Amygdala (tissue), 56 donors: ENCODE measurements around the gene CPNE9.
"Not testable (repeated sequence)": the region's sequence is repeated elsewhere in the genome, so short reads cannot be mapped to it uniquely, and the experiment has no call there.

Experiments used
- DNase-seq, 56 donors: peaks; one replicate each; lab custom pipeline; 2025; lab: John Stamatoyannopoulos, UW

The CPNE9 gene

GRCh38 chr3:9771007-9771406, 67.4 kb downstream of the CPNE9 start:
- DNase-seq = not testable (repeated sequence)

- peak in 5 of 56 donors; percentile 13 to 38 (median 30) for DNase-seq
Observed at GRCh38 chr3:9776896-9777693, 73.5 kb downstream of the CPNE9 start.

GRCh38 chr3:9777694-9778021, 74.0 kb downstream of the CPNE9 start:
- DNase-seq = peak in 6 of 56 donors; percentile 18 to 46 (median 30)

GRCh38 chr3:9778143-9779074, 74.8 kb downstream of the CPNE9 start:
- DNase-seq = peak in 15 of 56 donors; percentile 16 to 70 (median 32)

- no peak for DNase-seq
Observed at GRCh38 chr3:9779075-9779593, 75.5 kb downstream of the CPNE9 start.
